22Rv1 (cell line): ENCODE measurements around the gene BLMH.

Source experiments
- ZFX ChIP-seq: fragments of 450-650 bp; IDR thresholded peaks from 2 replicates; pipeline ENCODE4 v1.6.1; 2017; ENCODE audit warnings: antibody characterized with exemption, borderline replicate concordance
- TF ChIP-seq, protein P1 (sequence below): fragments of 450-650 bp; IDR thresholded peaks from 2 replicates; pipeline ENCODE4 v1.5.1; 2017; ENCODE audit warnings: mild to moderate bottlenecking

- TF ChIP-seq, protein P1, sequence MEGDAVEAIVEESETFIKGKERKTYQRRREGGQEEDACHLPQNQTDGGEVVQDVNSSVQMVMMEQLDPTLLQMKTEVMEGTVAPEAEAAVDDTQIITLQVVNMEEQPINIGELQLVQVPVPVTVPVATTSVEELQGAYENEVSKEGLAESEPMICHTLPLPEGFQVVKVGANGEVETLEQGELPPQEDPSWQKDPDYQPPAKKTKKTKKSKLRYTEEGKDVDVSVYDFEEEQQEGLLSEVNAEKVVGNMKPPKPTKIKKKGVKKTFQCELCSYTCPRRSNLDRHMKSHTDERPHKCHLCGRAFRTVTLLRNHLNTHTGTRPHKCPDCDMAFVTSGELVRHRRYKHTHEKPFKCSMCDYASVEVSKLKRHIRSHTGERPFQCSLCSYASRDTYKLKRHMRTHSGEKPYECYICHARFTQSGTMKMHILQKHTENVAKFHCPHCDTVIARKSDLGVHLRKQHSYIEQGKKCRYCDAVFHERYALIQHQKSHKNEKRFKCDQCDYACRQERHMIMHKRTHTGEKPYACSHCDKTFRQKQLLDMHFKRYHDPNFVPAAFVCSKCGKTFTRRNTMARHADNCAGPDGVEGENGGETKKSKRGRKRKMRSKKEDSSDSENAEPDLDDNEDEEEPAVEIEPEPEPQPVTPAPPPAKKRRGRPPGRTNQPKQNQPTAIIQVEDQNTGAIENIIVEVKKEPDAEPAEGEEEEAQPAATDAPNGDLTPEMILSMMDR: no peak
- TF ChIP-seq ZFX: no peak
Measured at GRCh38 chr17:30238387-30239088, 53.2 kb downstream of the BLMH start.
